Heart right ventricle (tissue), 16 donors: ENCODE measurements around the gene SV2C. TPM values are rescaled to one million over a fixed set of nuclear protein-coding genes. Genes with fewer than 3 reads are reported as not detected.

Experiments
- ATAC-seq, 8 donors: fragments of 200-7000 bp; cut with Tn5 transposase; one replicate each; pipeline ENCODE4 v1.9.1; 2020; ENCODE audit warnings: mild to moderate bottlenecking in 8 of 8, moderate library complexity in 8 of 8, moderate number of reproducible peaks in 1 of 8
- DNase-seq, 2 donors: peaks; one replicate each; pipeline ENCODE4 v3.0.0-alpha.2; 2020
- H3K27ac ChIP-seq, 10 donors: fragments of 200-600 bp; sonication (generic) in 2 of 10; one replicate each; pipeline versions ENCODE4 v1.5.0 to v1.8.0; 2020 to 2022; ENCODE audit warnings: mild to moderate bottlenecking in 3 of 10
- H3K27me3 ChIP-seq, 7 donors: fragments of 200-600 bp; one replicate each; pipeline ENCODE4 v1.8.0; 2021 to 2022; ENCODE audit warnings: mild to moderate bottlenecking in 2 of 7
- H3K36me3 ChIP-seq, 9 donors: fragments of 200-600 bp; sonication (generic) in 1 of 9; one replicate each; pipeline versions ENCODE4 v1.5.0 to v1.8.0; 2020 to 2022; ENCODE audit warnings: mild to moderate bottlenecking in 2 of 9
- H3K4me1 ChIP-seq, 9 donors: fragments of 200-600 bp; sonication (generic) in 1 of 9; one replicate each; pipeline versions ENCODE4 v1.5.0 to v1.8.0; 2020 to 2022; ENCODE audit warnings: mild to moderate bottlenecking in 4 of 9
- H3K4me3 ChIP-seq, 10 donors: fragments of 200-600 bp; sonication (generic) in 2 of 10; one replicate each; pipeline versions ENCODE4 v1.5.0 to v1.8.0; 2020 to 2022; ENCODE audit warnings: mild to moderate bottlenecking in 7 of 10, moderate library complexity in 2 of 10
- H3K9me3 ChIP-seq, 11 donors: fragments of 200-600 bp in 10 of 11; sonication (generic) in 2 of 11; one replicate each; pipeline versions ENCODE4 v1.5.0 to v1.8.0; 2013 to 2022; ENCODE audit warnings: mild to moderate bottlenecking in 2 of 11, control low read depth in 1 of 11, moderate library complexity in 1 of 11
- WGBS, 2 donors: extraction: QIAGEN DNeasy Blood & Tissue Kit; methylation state at CpG; one replicate each; pipeline ENCODE4 v1.1.7; 2013; ENCODE audit warnings: inconsistent platforms in 1 of 2; 5-methylcytosine and 5-hydroxymethylcytosine counted together
- intact Hi-C, 10 donors: fragments of 100-400 bp; cut with DNase I; formaldehyde crosslinking; loops; one replicate each; pipeline versions ENCODE4 v1.11.1 to v1.14.2; 2022
- polyA plus RNA-seq, 2 donors: library from polyadenylated mRNA; stranded (reverse); fragments of 200-250 nt; gene quantifications; one replicate each; pipeline ENCODE4 v1.2.3, GENCODE V29; 2013
- total RNA-seq, 10 donors: library from RNA; stranded (reverse); fragmentation: NEBNext Ultra II Directional in 3 of 10; extraction: Animal tissue kit (Norgen Biotek cat#: 25700) in 3 of 10; gene quantifications; one replicate each; pipeline versions ENCODE4 v1.2.1 to v1.2.4, GENCODE V29; 2021 to 2023
- TF ChIP-seq, protein P1 (sequence below), 9 donors: fragments of 200-600 bp; sonication (generic) in 2 of 9; IDR thresholded peaks; one replicate each; pipeline versions ENCODE4 v1.5.0 to v1.8.0; 2021 to 2022; ENCODE audit warnings: antibody characterized with exemption in 9 of 9, mild to moderate bottlenecking in 5 of 9, moderate library complexity in 1 of 9
- donor health status: Arrhythmogenic right ventricular cardiomyopathy.
- donor health status: ischemic (EF 13 %, LVEDD 7.1; RV severe dilation, severe dysfunction).
- donor health status: healthy with polysubstance abuse.
- donor health status: DM: no; HTN: yes; CAD: no.
- donor health status: DM: no; HTN: no; CAD: no.
- donor health status: ischemic (EF 25% LVEDD 6.9; RV normal size, moderate dysfunction).
- donor health status: ischemic (EF 25% LVEDD 5.7; RV mildly dilated, moderate dysfunction).
- donor health status: healthy.
- donor health status: DM: yes; HTN: yes; CAD: no.
- donor health status: Ischemic cardiomyopathy.
- donor health status: ischemic (EF 35%, LVEDD 5.7; RV mildly dilated, moderate dysfunction).
- donor health status: nonischemic (EF 11% LVEDD 7.7; RV severe dilation, severe dysfunction).
- donor health status: DM: yes; HTN: yes; CAD: no.
- donor health status: PGD.
- donor health status: ischemic (EF 29% LVEDD 5.4; RV normal size, mild dysfunction).
- donor health status: nonischemic (EF 23%, LVEDD 6.1; RV moderate dilation, normal function).

SV2C gene
- total and polyA plus RNA-seq, 12 donors: 0.09 to 1.2 (median 0.24) TPM; not detected in 4

DNA sequence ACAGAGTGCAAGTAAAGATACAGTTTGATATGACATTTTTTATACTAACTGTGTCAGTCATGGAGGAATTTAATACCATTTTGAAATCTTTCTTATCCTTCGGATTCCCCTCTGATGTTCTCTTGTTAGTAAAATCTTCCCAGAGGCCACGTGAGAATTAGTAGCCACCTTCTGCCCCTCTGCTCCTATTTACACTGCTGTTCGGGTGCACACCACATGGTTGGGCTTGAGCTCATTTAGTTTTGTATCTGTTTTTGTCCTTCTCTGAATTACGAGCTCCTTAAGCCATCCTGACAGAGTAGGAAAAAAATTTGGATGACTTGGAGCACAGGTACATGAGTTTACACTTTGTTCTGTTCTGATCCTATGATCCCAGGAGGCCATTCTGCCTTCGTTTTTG, 109.7 kb downstream of the SV2C start:
- Histone ChIP-seq H3K4me3 (no peak overlapping the region), H3K36me3 (no peaks in the 10 kb centered on the region), H3K4me1 (no peaks in the 10 kb centered on the region), H3K9me3 (no peaks in the 10 kb centered on the region), H3K27me3 (peaks cover 0 to 35% (median 9%) of the 10 kb centered on the region in 7 donors), H3K27ac (no peak overlapping the region)
- intact Hi-C loops: no loop called here
- DNase-seq: no peak
- ATAC-seq: no peak
- TF ChIP-seq, protein P1, sequence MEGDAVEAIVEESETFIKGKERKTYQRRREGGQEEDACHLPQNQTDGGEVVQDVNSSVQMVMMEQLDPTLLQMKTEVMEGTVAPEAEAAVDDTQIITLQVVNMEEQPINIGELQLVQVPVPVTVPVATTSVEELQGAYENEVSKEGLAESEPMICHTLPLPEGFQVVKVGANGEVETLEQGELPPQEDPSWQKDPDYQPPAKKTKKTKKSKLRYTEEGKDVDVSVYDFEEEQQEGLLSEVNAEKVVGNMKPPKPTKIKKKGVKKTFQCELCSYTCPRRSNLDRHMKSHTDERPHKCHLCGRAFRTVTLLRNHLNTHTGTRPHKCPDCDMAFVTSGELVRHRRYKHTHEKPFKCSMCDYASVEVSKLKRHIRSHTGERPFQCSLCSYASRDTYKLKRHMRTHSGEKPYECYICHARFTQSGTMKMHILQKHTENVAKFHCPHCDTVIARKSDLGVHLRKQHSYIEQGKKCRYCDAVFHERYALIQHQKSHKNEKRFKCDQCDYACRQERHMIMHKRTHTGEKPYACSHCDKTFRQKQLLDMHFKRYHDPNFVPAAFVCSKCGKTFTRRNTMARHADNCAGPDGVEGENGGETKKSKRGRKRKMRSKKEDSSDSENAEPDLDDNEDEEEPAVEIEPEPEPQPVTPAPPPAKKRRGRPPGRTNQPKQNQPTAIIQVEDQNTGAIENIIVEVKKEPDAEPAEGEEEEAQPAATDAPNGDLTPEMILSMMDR (IDR thresholded peaks at IDR 0.05): no peak
- WGBS, 2 donors: 46 to 57% methylated on average over 5 of the region's 5 CpGs

DNA sequence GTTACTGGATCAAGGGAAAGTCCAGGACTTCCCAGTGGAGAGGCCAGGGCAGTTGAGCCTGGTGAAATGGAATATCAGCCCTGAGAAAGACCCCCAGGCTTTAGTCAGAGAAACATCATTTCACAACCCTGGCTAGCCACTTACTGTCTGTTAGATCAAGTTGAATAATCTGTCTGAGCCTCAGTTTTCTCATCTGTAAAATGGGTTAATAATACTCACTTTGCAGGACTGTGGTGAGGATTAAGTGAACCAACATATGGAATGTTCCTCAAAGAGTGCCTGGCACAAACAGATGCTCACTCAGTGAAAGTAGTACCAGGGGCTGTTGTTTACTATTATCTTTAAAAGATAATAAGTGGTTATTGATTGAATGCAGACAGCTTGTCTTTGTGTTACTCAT, 110.5 kb downstream of the SV2C start:
- Histone ChIP-seq H3K36me3 (no peaks in the 10 kb centered on the region), H3K4me3 (no peak overlapping the region), H3K27me3 (peaks cover 0 to 35% (median 9%) of the 10 kb centered on the region in 7 donors), H3K9me3 (no peaks in the 10 kb centered on the region), H3K27ac (no peak overlapping the region), H3K4me1 (no peaks in the 10 kb centered on the region)
- TF ChIP-seq, protein P1 (IDR thresholded peaks at IDR 0.05): no peak
- ATAC-seq (no peak), DNase-seq (no peak)
- intact Hi-C loops: no loop called here

DNA sequence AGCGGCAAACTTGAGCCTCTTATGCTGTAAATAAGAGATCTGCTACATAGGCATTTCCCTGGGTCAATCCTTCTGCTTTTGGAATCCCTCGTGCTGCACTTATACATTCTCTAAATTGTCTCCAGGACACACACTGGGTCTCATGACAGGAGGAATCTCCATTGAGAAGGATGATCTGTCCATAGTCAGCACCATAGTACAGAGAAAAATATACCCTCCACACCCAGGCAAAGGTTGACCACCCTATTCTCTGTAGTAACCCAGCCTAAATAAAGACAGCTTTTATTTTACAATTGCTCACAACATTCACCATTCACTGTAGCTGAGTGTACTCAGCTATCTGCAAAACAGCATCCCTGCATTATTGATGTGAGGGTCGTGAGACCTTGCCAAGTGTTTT, 111.2 kb downstream of the SV2C start:
- TF ChIP-seq, protein P1 (IDR thresholded peaks at IDR 0.05): no peak
- 62 to 63% methylated on average over 3 of the region's 3 CpGs for WGBS, 2 donors
- no peaks in the 10 kb centered on the region for H3K9me3 ChIP-seq

DNA sequence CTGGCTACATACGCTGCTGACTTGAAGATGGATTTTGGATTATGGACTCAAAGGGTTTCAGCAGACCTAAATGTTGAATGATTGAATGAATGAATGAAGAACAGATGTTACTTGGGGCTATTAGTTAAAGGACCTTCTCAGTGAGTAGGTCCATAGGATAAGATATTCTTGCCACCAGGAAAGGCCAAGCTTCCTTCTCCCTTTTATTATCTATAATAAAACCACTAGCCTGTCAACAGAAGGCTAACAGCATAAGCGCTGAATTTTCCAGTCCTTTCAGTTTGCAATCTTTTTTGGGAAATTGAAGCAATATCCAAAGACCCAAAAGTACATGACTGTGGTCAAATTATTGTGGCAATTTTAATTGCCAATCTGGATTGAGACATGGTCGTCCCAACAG, 113.3 kb downstream of the SV2C start:
- H3K36me3 ChIP-seq: no peaks in the 10 kb centered on the region

More for the DNA sequence above, 111.2 kb downstream of the SV2C start:
- H3K4me1 ChIP-seq: peaks cover 0 to 6% (median 0%) of the 10 kb centered on the region in 9 donors
- H3K27ac ChIP-seq: no peak overlapping the region
- H3K36me3 ChIP-seq: no peaks in the 10 kb centered on the region
- DNase-seq (no peak), ATAC-seq (no peak)
- no peak overlapping the region for H3K4me3 ChIP-seq
- intact Hi-C loops: no loop called here
- H3K27me3 ChIP-seq: peaks cover 0 to 35% (median 9%) of the 10 kb centered on the region in 7 donors

More for the DNA sequence above, 113.3 kb downstream of the SV2C start:
- Histone ChIP-seq H3K27me3 (peaks cover 0 to 35% (median 9%) of the 10 kb centered on the region in 7 donors), H3K4me3 (no peak overlapping the region), H3K27ac (no peak overlapping the region), H3K4me1 (peaks cover 0 to 6% (median 0%) of the 10 kb centered on the region in 9 donors), H3K9me3 (no peaks in the 10 kb centered on the region)
- TF ChIP-seq, protein P1 (IDR thresholded peaks at IDR 0.05): no peak
- WGBS, 2 donors: 90 to 93% methylated on average over 3 of the region's 3 CpGs
- ATAC-seq: no peak
- DNase-seq: no peak
- intact Hi-C loops: no loop called here
